GM18505 (cell line): ENCODE results near the gene CC2D2A.

Experiments used
- ATAC-seq: cut with Tn5 transposase; IDR thresholded peaks from one replicate; pipeline ENCODE4 v1.9.1; 2021; ENCODE audit not compliant: unreplicated experiment
- POLR2A ChIP-seq: IDR thresholded peaks from 4 replicates; pipeline ENCODE4 v1.6.1; 2011; ENCODE audit warnings: borderline replicate concordance; ENCODE audit not compliant: insufficient read depth, insufficient read length; ENCODE audit errors: extremely low read depth

The CC2D2A gene

GRCh38 chr4:15563871-15564270 is 94.2 kb downstream of the CC2D2A start:
- ATAC-seq: no peak
- no peak for TF ChIP-seq POLR2A

- no peak for TF ChIP-seq POLR2A
- ATAC-seq: no peak
Observed at GRCh38 chr4:15568821-15569220, 99.1 kb downstream of the CC2D2A start.

- no peak for TF ChIP-seq POLR2A
- no peak for ATAC-seq
Observed at GRCh38 chr4:15569746-15570145, 100.1 kb downstream of the CC2D2A start.

- ATAC-seq: no peak
- TF ChIP-seq POLR2A: no peak
Observed at GRCh38 chr4:15575966-15576365, 106.3 kb downstream of the CC2D2A start.

GRCh38 chr4:15577508-15577907 is 107.8 kb downstream of the CC2D2A start:
- ATAC-seq: no peak
- no peak for TF ChIP-seq POLR2A

- no peak for ATAC-seq
- TF ChIP-seq POLR2A: no peak
Observed at GRCh38 chr4:15584785-15585184, 115.1 kb downstream of the CC2D2A start.

- no peak for TF ChIP-seq POLR2A
- ATAC-seq: no peak
Observed at GRCh38 chr4:15585331-15585730, 115.6 kb downstream of the CC2D2A start.

- ATAC-seq: no peak
- no peak for TF ChIP-seq POLR2A
Observed at GRCh38 chr4:15586066-15586465, 116.4 kb downstream of the CC2D2A start.

GRCh38 chr4:15587649-15588048 is 118.0 kb downstream of the CC2D2A start:
- no peak for TF ChIP-seq POLR2A
- ATAC-seq: no peak

GRCh38 chr4:15592799-15593198 is 123.1 kb downstream of the CC2D2A start:
- ATAC-seq: no peak
- TF ChIP-seq POLR2A: no peak

- ATAC-seq: no peak
- TF ChIP-seq POLR2A: no peak
Observed at GRCh38 chr4:15598644-15599043, 129.0 kb downstream of the CC2D2A start.

GRCh38 chr4:15600176-15600575 is 130.5 kb downstream of the CC2D2A start:
- ATAC-seq: no peak

GRCh38 chr4:15601862-15602261 is 132.2 kb downstream of the CC2D2A start:
- ATAC-seq: no peak

More at GRCh38 chr4:15600176-15600575, 130.5 kb downstream of the CC2D2A start:
- no peak for TF ChIP-seq POLR2A

GRCh38 chr4:15605537-15605936 is 135.9 kb downstream of the CC2D2A start:
- no peak for ATAC-seq
- TF ChIP-seq POLR2A: no peak

More at GRCh38 chr4:15601862-15602261, 132.2 kb downstream of the CC2D2A start:
- TF ChIP-seq POLR2A: no peak

GRCh38 chr4:15610855-15611254 is 141.2 kb downstream of the CC2D2A start:
- ATAC-seq: no peak
- TF ChIP-seq POLR2A: no peak
